Uterus (tissue), 2 donors: ENCODE data around the gene SIK2.

Source experiments
- POLR2A ChIP-seq, 2 donors: fragments of 450-650 bp; IDR thresholded peaks; one replicate each; pipeline ENCODE4 v1.6.1; 2016; ENCODE audit warnings: antibody characterized with exemption in 2 of 2, mild to moderate bottlenecking in 1 of 2, moderate library complexity in 1 of 2
- TF ChIP-seq, protein P1 (sequence below), 4 experiments: fragments of 200-600 bp in 2 of 4; fragments of 450-650 bp in 2 of 4; sonication (generic) in 2 of 4; IDR thresholded peaks; one replicate each; pipeline ENCODE4 v1.5.1; 2016 to 2019; ENCODE audit warnings: antibody characterized with exemption in 4 of 4, mild to moderate bottlenecking in 2 of 4, moderate library complexity in 1 of 4

DNA sequence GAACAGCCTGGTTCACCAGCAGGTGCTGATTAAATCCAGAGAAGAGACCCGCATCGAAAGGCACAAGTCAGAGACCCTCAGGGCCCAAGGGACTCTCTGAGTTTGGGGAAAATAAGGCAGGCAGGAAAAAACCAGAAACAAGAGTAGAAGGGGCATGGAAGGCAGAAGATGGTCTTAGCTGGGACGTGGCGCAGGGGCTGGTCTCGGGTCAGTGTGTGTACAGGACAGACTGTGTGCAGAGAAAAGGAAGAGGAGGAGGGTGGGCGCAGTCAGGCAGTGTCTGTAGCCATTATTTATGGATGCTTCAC lies 132.7 kb downstream of the SIK2 start:
- TF ChIP-seq, protein P1, sequence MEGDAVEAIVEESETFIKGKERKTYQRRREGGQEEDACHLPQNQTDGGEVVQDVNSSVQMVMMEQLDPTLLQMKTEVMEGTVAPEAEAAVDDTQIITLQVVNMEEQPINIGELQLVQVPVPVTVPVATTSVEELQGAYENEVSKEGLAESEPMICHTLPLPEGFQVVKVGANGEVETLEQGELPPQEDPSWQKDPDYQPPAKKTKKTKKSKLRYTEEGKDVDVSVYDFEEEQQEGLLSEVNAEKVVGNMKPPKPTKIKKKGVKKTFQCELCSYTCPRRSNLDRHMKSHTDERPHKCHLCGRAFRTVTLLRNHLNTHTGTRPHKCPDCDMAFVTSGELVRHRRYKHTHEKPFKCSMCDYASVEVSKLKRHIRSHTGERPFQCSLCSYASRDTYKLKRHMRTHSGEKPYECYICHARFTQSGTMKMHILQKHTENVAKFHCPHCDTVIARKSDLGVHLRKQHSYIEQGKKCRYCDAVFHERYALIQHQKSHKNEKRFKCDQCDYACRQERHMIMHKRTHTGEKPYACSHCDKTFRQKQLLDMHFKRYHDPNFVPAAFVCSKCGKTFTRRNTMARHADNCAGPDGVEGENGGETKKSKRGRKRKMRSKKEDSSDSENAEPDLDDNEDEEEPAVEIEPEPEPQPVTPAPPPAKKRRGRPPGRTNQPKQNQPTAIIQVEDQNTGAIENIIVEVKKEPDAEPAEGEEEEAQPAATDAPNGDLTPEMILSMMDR (IDR thresholded peaks at IDR 0.05): no peak
- no peak for TF ChIP-seq POLR2A (IDR thresholded peaks at IDR 0.05)
